Keratinocyte (primary cell): Measurements from ENCODE around the gene SCD5.

Experiments used
- CTCF ChIP-seq, 3 experiments: IDR thresholded peaks in 1 of 3; conservative IDR thresholded peaks in 1 of 3; optimal IDR thresholded peaks in 1 of 3; 2 replicates in 2 of 3; 3 replicates in 1 of 3; pipeline versions ENCODE3 to v1.5.1; 2011; ENCODE audit warnings: low read length in 3 of 3, mild to moderate bottlenecking in 3 of 3, moderate library complexity in 2 of 3, control low read depth in 1 of 3, inconsistent platforms in 1 of 3; ENCODE audit not compliant: insufficient read depth in 2 of 3; ENCODE audit errors: extremely low read depth in 1 of 3
- EZH2 ChIP-seq: IDR thresholded peaks from one replicate; pipeline ENCODE4 v1.6.1; 2012; ENCODE audit warnings: inconsistent platforms, mild to moderate bottlenecking, low read length, moderate library complexity

- TF ChIP-seq CTCF (optimal IDR thresholded peaks at IDR 0.05 in 1 of 3, IDR thresholded peaks at IDR 0.05 in 1 of 3, conservative IDR thresholded peaks at IDR 0.05 in 1 of 3; ENCODE audit: extremely low read depth in 1 of 3, insufficient read depth in 2 of 3, low read length in 3 of 3) (no peak), EZH2 (no peak)
Measured at GRCh38 chr4:82726596-82726995, 72.0 kb downstream of the SCD5 start.
